Keratinocyte (primary cell): ENCODE measurements around the gene AKAP8L. TPM values are rescaled to one million over a fixed set of nuclear protein-coding genes. Genes with fewer than 3 reads are reported as not detected.

Source experiments
- DNase-seq: peaks from one replicate; pipeline ENCODE4 v3.0.0-alpha.2; 2011; ENCODE audit warnings: low read depth, missing footprints, low spot score
- FAIRE-seq: peaks from 2 replicates; lab custom pipeline; 2011; peaks lifted over from hg19 to GRCh38; lab: Jason Lieb, UNC
- H2AFZ ChIP-seq: 2 replicates; pipeline ENCODE4 v1.6.0; 2012; ENCODE audit warnings: low read length, control low read depth, inconsistent platforms; ENCODE audit not compliant: control insufficient read depth
- H3K27ac ChIP-seq: 2 replicates; pipeline ENCODE4 v1.5.1; 2011; ENCODE audit warnings: low read length; ENCODE audit not compliant: control insufficient read depth, insufficient read depth
- H3K27me3 ChIP-seq: 3 replicates; pipeline ENCODE4 v1.6.0; 2011; ENCODE audit warnings: low read length; ENCODE audit not compliant: control insufficient read depth, insufficient read depth; ENCODE audit errors: extremely low read depth
- H3K36me3 ChIP-seq, 2 experiments: 2 replicates in 1 of 2; 3 replicates in 1 of 2; pipeline ENCODE4 v1.5.1; 2011; ENCODE audit warnings: low read length in 2 of 2, mild to moderate bottlenecking in 1 of 2; ENCODE audit not compliant: control insufficient read depth in 2 of 2, insufficient read depth in 2 of 2; ENCODE audit errors: extremely low read depth in 1 of 2
- H3K4me1 ChIP-seq: 3 replicates; pipeline ENCODE4 v1.5.1; 2011; ENCODE audit warnings: low read length; ENCODE audit not compliant: control insufficient read depth, insufficient read depth; ENCODE audit errors: extremely low read depth
- H3K4me2 ChIP-seq: 3 replicates; pipeline ENCODE4 v1.6.0; 2011; ENCODE audit warnings: low read depth, low read length; ENCODE audit not compliant: control insufficient read depth, insufficient read depth; ENCODE audit errors: extremely low read depth
- H3K4me3 ChIP-seq, 3 experiments: fragments of 200-600 bp in 1 of 3; sonication (generic) in 1 of 3; 2 replicates in 2 of 3; 3 replicates in 1 of 3; pipeline ENCODE4 v1.5.1; 2011 to 2016; ENCODE audit warnings: low read length in 3 of 3, mild to moderate bottlenecking in 3 of 3, control low read depth in 2 of 3, inconsistent platforms in 1 of 3, low read depth in 1 of 3, mixed read lengths in 1 of 3, mixed run types in 1 of 3, moderate library complexity in 1 of 3; ENCODE audit not compliant: control insufficient read depth in 2 of 3, insufficient read depth in 2 of 3; ENCODE audit errors: extremely low read depth in 1 of 3
- H3K79me2 ChIP-seq: 2 replicates; pipeline ENCODE4 v1.6.0; 2012; ENCODE audit warnings: low read length; ENCODE audit not compliant: control insufficient read depth, insufficient read depth
- H3K9ac ChIP-seq: 3 replicates; pipeline ENCODE4 v1.6.0; 2011; ENCODE audit warnings: low read length; ENCODE audit not compliant: control insufficient read depth, insufficient read depth; ENCODE audit errors: extremely low read depth
- H3K9me1 ChIP-seq: 3 replicates; pipeline ENCODE4 v1.6.0; 2011; ENCODE audit warnings: low read length; ENCODE audit not compliant: control insufficient read depth, insufficient read depth; ENCODE audit errors: extremely low read depth
- H3K9me3 ChIP-seq: 2 replicates; pipeline ENCODE4 v1.5.1; 2012; ENCODE audit warnings: low read depth, low read length; ENCODE audit not compliant: control insufficient read depth
- H4K20me1 ChIP-seq: 3 replicates; pipeline ENCODE4 v1.6.0; 2011; ENCODE audit warnings: low read length; ENCODE audit not compliant: control insufficient read depth, insufficient read depth; ENCODE audit errors: extremely low read depth
- EZH2 ChIP-seq: IDR thresholded peaks from one replicate; pipeline ENCODE4 v1.6.1; 2012; ENCODE audit warnings: inconsistent platforms, mild to moderate bottlenecking, low read length, moderate library complexity
- dilution Hi-C: fragments of 300-500 bp; cut with MboI; formaldehyde crosslinking; loops from one replicate; pipeline ENCODE4 v1.7.0; 2020; ENCODE audit warnings: low sequenced_read_pairs; ENCODE audit not compliant: extremely low pct_ligation_motif_present
- polyA plus RNA-seq, 5 experiments: library from polyadenylated mRNA; depleted of rRNA in 3 of 5; stranded (reverse) in 3 of 5; stranded (forward) in 1 of 5; unstranded in 1 of 5; fragments of >200 nt; gene quantifications; 1 replicate in 1 of 5; 2 replicates in 3 of 5; 3 replicates in 1 of 5; pipeline versions ENCODE4 v1.2.1 to v1.2.3, GENCODE V29; 2011 to 2012; ENCODE audit warnings: missing spikeins in 2 of 5, low read depth in 1 of 5, low replicate concordance in 1 of 5
- TF ChIP-seq, protein P1 (sequence below), 3 experiments: IDR thresholded peaks in 1 of 3; conservative IDR thresholded peaks in 1 of 3; optimal IDR thresholded peaks in 1 of 3; 2 replicates in 2 of 3; 3 replicates in 1 of 3; pipeline versions ENCODE3 to v1.5.1; 2011; ENCODE audit warnings: low read length in 3 of 3, mild to moderate bottlenecking in 3 of 3, moderate library complexity in 2 of 3, control low read depth in 1 of 3, inconsistent platforms in 1 of 3; ENCODE audit not compliant: insufficient read depth in 2 of 3; ENCODE audit errors: extremely low read depth in 1 of 3

The AKAP8L gene
- polyA plus RNA-seq, 1 donor (not counting 4 experiments of a cell fraction or from before 2014, with no cell fraction given): 48.2 TPM

- Histone ChIP-seq H4K20me1 (no peaks in the 10 kb centered on the region), H3K4me1 (peaks cover 5% of the 10 kb centered on the region), H3K79me2 (peaks cover 16% of the 10 kb centered on the region), H3K27me3 (no peaks in the 10 kb centered on the region), H2AFZ (no peak overlapping the region), H3K4me2 (no peak overlapping the region), H3K36me3 (peaks cover 35 to 41% of the 10 kb centered on the region in 2 experiments), H3K27ac (no peak overlapping the region), H3K9me3 (peaks cover 5% of the 10 kb centered on the region), H3K4me3 (no peak overlapping the region), H3K9me1 (no peaks in the 10 kb centered on the region), H3K9ac (no peak overlapping the region)
- TF ChIP-seq, protein P1, sequence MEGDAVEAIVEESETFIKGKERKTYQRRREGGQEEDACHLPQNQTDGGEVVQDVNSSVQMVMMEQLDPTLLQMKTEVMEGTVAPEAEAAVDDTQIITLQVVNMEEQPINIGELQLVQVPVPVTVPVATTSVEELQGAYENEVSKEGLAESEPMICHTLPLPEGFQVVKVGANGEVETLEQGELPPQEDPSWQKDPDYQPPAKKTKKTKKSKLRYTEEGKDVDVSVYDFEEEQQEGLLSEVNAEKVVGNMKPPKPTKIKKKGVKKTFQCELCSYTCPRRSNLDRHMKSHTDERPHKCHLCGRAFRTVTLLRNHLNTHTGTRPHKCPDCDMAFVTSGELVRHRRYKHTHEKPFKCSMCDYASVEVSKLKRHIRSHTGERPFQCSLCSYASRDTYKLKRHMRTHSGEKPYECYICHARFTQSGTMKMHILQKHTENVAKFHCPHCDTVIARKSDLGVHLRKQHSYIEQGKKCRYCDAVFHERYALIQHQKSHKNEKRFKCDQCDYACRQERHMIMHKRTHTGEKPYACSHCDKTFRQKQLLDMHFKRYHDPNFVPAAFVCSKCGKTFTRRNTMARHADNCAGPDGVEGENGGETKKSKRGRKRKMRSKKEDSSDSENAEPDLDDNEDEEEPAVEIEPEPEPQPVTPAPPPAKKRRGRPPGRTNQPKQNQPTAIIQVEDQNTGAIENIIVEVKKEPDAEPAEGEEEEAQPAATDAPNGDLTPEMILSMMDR (optimal IDR thresholded peaks at IDR 0.05 in 1 of 3, IDR thresholded peaks at IDR 0.05 in 1 of 3, conservative IDR thresholded peaks at IDR 0.05 in 1 of 3; ENCODE audit: extremely low read depth in 1 of 3, insufficient read depth in 2 of 3, low read length in 3 of 3): no peak
- no peak for TF ChIP-seq EZH2
- dilution Hi-C loops: no loop called here
- no peak for DNase-seq
- no peak for FAIRE-seq
Observed at GRCh38 chr19:15424121-15424520, 5.3 kb upstream of the AKAP8L start.

DNA sequence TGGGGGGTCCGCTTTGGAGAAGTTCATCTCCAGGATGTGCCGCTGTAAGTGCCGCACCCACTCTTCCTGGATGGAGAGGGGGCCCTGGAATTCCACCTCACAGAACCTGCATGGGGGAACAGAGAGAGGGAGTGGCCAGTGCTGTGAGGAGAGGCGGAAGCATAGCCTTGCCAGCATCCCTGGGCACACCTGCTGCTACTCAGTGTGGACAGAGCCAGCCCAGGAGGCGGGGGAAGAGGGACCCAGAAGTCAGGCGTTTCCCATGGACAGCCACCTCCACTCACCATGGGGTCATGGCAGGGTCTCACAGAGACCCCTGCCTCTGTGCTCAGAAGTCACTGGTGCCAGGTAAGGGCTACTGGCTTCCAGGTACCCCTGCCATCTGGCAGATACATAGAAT lies 4.3 kb upstream of the AKAP8L start:
- dilution Hi-C loops: no loop called here
- no peak for TF ChIP-seq EZH2
- TF ChIP-seq, protein P1 (optimal IDR thresholded peaks at IDR 0.05 in 1 of 3, IDR thresholded peaks at IDR 0.05 in 1 of 3, conservative IDR thresholded peaks at IDR 0.05 in 1 of 3; ENCODE audit: extremely low read depth in 1 of 3, insufficient read depth in 2 of 3, low read length in 3 of 3): no peak
- peaks cover 5% of the 10 kb centered on the region for H3K9me3 ChIP-seq
- H4K20me1 ChIP-seq: no peaks in the 10 kb centered on the region
- no peak overlapping the region for H3K9ac ChIP-seq
- H3K27me3 ChIP-seq: no peaks in the 10 kb centered on the region
- H3K4me3 ChIP-seq: no peak overlapping the region
- no peaks in the 10 kb centered on the region for H3K9me1 ChIP-seq
- peaks cover 35% of the 10 kb centered on the region in 2 experiments for H3K36me3 ChIP-seq
- no peak for FAIRE-seq
- peaks cover 5% of the 10 kb centered on the region for H3K4me1 ChIP-seq
- peaks cover 13% of the 10 kb centered on the region for H3K79me2 ChIP-seq
- no peak overlapping the region for H3K27ac ChIP-seq
- H3K4me2 ChIP-seq: no peak overlapping the region
- DNase-seq: no peak
- no peak overlapping the region for H2AFZ ChIP-seq
